Endothelial cell of umbilical vein (primary cell): ENCODE results near the gene OPCML. TPM values are rescaled to one million over a fixed set of nuclear protein-coding genes. Genes with fewer than 3 reads are reported as not detected.

Source experiments
- BruUV-seq: library from RNA; stranded (reverse); fragments of 400-500 nt; replicated peaks from 2 replicates; lab custom pipeline; 2021; lab: Mats Ljungman, UMichigan
- CTCF ChIA-PET: fragments of 300-600, 350-600 bp; sonication (Branson Sonifier 250); formaldehyde crosslinking; loops from one replicate; lab custom pipeline; 2021; ENCODE audit warnings: antibody characterized with exemption, inconsistent platforms; lab: Charles Lee
- POLR2A ChIA-PET: fragments of 300-600, 350-600 bp; sonication (Branson Sonifier 250); formaldehyde crosslinking; loops from one replicate; lab custom pipeline; 2021; ENCODE audit warnings: antibody characterized with exemption, inconsistent platforms; lab: Charles Lee
- DNase-seq: peaks from one replicate; pipeline ENCODE4 v3.0.0-alpha.2; 2011; ENCODE audit warnings: low read depth, low spot score
- FAIRE-seq: peaks from 2 replicates; lab custom pipeline; 2011; peaks lifted over from hg19 to GRCh38; lab: Jason Lieb, UNC
- H2AFZ ChIP-seq: 2 replicates; pipeline ENCODE4 v1.6.0; 2012; ENCODE audit warnings: low read depth, low read length, control low read depth, inconsistent platforms
- H3K27ac ChIP-seq: 2 replicates; pipeline ENCODE4 v1.5.1; 2011; ENCODE audit warnings: low read depth, mild to moderate bottlenecking, control low read depth, low read length, moderate library complexity; ENCODE audit not compliant: insufficient read depth
- H3K27me3 ChIP-seq, 2 experiments: 2 replicates each; pipeline versions ENCODE4 v1.6.0 to v1.6.1; 2011; ENCODE audit warnings: low read length in 2 of 2, mixed read lengths in 1 of 2; ENCODE audit not compliant: control insufficient read depth in 2 of 2, insufficient read depth in 2 of 2
- H3K36me3 ChIP-seq, 2 experiments: 2 replicates in 1 of 2; 3 replicates in 1 of 2; pipeline ENCODE4 v1.5.1; 2011; ENCODE audit warnings: low read length in 2 of 2, mild to moderate bottlenecking in 1 of 2, moderate library complexity in 1 of 2; ENCODE audit not compliant: control insufficient read depth in 2 of 2, insufficient read depth in 2 of 2; ENCODE audit errors: extremely low read depth in 1 of 2
- H3K4me1 ChIP-seq: 3 replicates; pipeline ENCODE4 v1.5.1; 2011; ENCODE audit warnings: mild to moderate bottlenecking, low read length; ENCODE audit not compliant: control insufficient read depth, insufficient read depth; ENCODE audit errors: extremely low read depth
- H3K4me2 ChIP-seq: 2 replicates; pipeline ENCODE4 v1.6.1; 2011; ENCODE audit warnings: low read length, control low read depth, mixed read lengths; ENCODE audit not compliant: insufficient read depth
- H3K4me3 ChIP-seq, 3 experiments: fragments of 200-600 bp in 1 of 3; sonication (generic), shearing (Covaris generic) in 1 of 3; replicated peaks in 1 of 3; 2 replicates each; pipeline ENCODE4 v1.5.1; 2011 to 2016; ENCODE audit warnings: control low read depth in 3 of 3, low read length in 3 of 3, mild to moderate bottlenecking in 2 of 3, inconsistent platforms in 1 of 3, low read depth in 1 of 3, moderate library complexity in 1 of 3; ENCODE audit not compliant: insufficient read depth in 1 of 3
- H3K79me2 ChIP-seq: 2 replicates; pipeline ENCODE4 v1.6.0; 2012; ENCODE audit warnings: low read length, inconsistent platforms; ENCODE audit not compliant: control insufficient read depth, insufficient read depth
- H3K9ac ChIP-seq: replicated peaks from 2 replicates; pipeline ENCODE3; 2011; ENCODE audit warnings: low read length, control low read depth; ENCODE audit not compliant: insufficient read depth; ENCODE audit errors: extremely low read depth
- H3K9me1 ChIP-seq: replicated peaks from 3 replicates; pipeline ENCODE4 v1.6.0; 2011; ENCODE audit warnings: mild to moderate bottlenecking, low read length; ENCODE audit not compliant: control insufficient read depth, insufficient read depth; ENCODE audit errors: extremely low read depth
- H3K9me3 ChIP-seq: replicated peaks from 2 replicates; pipeline ENCODE4 v1.5.1; 2012; ENCODE audit warnings: low read length, inconsistent platforms; ENCODE audit not compliant: control insufficient read depth, insufficient read depth
- H4K20me1 ChIP-seq: replicated peaks from 2 replicates; pipeline ENCODE3; 2011; ENCODE audit warnings: mild to moderate bottlenecking, low read length; ENCODE audit not compliant: control insufficient read depth, insufficient read depth; ENCODE audit errors: extremely low read depth
- EZH2 ChIP-seq: IDR thresholded peaks from 2 replicates; pipeline ENCODE4 v1.6.1; 2012; ENCODE audit warnings: borderline replicate concordance, low read depth, mild to moderate bottlenecking, moderate library complexity, low read length, inconsistent platforms; ENCODE audit not compliant: severe bottlenecking
- FOS ChIP-seq: IDR thresholded peaks from 2 replicates; pipeline ENCODE4 v1.6.1; 2011; ENCODE audit warnings: mild to moderate bottlenecking, low read length, moderate library complexity, borderline replicate concordance; ENCODE audit not compliant: insufficient read depth
- GATA2 ChIP-seq: IDR thresholded peaks from 2 replicates; pipeline ENCODE4 v1.7.0; 2011; ENCODE audit warnings: low read depth, mild to moderate bottlenecking, moderate library complexity, mixed read lengths, low read length; ENCODE audit not compliant: insufficient read length, insufficient read depth
- JUN ChIP-seq: IDR thresholded peaks from 2 replicates; pipeline ENCODE4 v1.6.1; 2011; ENCODE audit warnings: borderline replicate concordance, low read depth; ENCODE audit not compliant: insufficient read length, insufficient read depth
- MAX ChIP-seq: IDR thresholded peaks from 2 replicates; pipeline ENCODE4 v1.6.1; 2011; ENCODE audit not compliant: insufficient read depth, insufficient read length
- MYC ChIP-seq: IDR thresholded peaks from one replicate; pipeline ENCODE4 v1.6.1; 2011; ENCODE audit warnings: mild to moderate bottlenecking, low read depth, low read length
- POLR2A ChIP-seq: IDR thresholded peaks from 2 replicates; pipeline ENCODE4 v1.6.1; 2012; ENCODE audit warnings: low read depth, mild to moderate bottlenecking, control low read depth, low read length
- POLR2AphosphoS5 ChIP-seq: IDR thresholded peaks from 2 replicates; pipeline ENCODE4 v1.6.1; 2012; ENCODE audit warnings: low read depth, mild to moderate bottlenecking, control low read depth, low read length, moderate library complexity; ENCODE audit not compliant: insufficient read depth
- dilution Hi-C: fragments of 300-500 bp; cut with MboI; formaldehyde crosslinking; loops from one replicate; pipeline ENCODE4 v1.15.0; 2019; ENCODE audit warnings: low sequenced_read_pairs; ENCODE audit not compliant: extremely low pct_ligation_motif_present
- intact Hi-C: fragments of 100-400 bp; cut with micrococcal nuclease; formaldehyde crosslinking; loops from one replicate; pipeline ENCODE4 v1.10.0; 2022
- polyA plus RNA-seq, 4 experiments: library from polyadenylated mRNA; depleted of rRNA in 3 of 4; stranded (reverse) in 3 of 4; unstranded in 1 of 4; fragments of >200 nt; gene quantifications; 2 replicates each; pipeline versions ENCODE4 v1.2.1 to v1.2.3, GENCODE V29; 2011 to 2012; ENCODE audit warnings: missing spikeins in 1 of 4
- total RNA-seq: library from RNA; stranded (reverse); gene quantifications from 2 replicates; pipeline ENCODE4 v1.2.3, GENCODE V29; 2021
- TF ChIP-seq, protein P1 (sequence below), 2 donors: IDR thresholded peaks; 1 replicate in 1 of 2; 2 replicates in 1 of 2; pipeline ENCODE4 v1.5.1; 2011; ENCODE audit warnings: low read length in 2 of 2, mild to moderate bottlenecking in 2 of 2, moderate library complexity in 2 of 2, control low read depth in 1 of 2, inconsistent platforms in 1 of 2, low read depth in 1 of 2; ENCODE audit not compliant: insufficient read depth in 1 of 2; ENCODE audit errors: extremely low read depth in 1 of 2

Gene OPCML
- total and polyA plus RNA-seq, 2 donors (not counting 3 experiments of a cell fraction or from before 2014, with no cell fraction given) = not detected

- no peak overlapping the region for H3K27ac ChIP-seq
- POLR2A ChIA-PET = no interaction called here
- DNase-seq (no peak), FAIRE-seq (no peak)
- no peak overlapping the region for H3K4me2 ChIP-seq
- intact Hi-C loops (no loop called here), dilution Hi-C loops (no loop called here)
- no peaks in the 10 kb centered on the region for H4K20me1 ChIP-seq
- H3K4me1 ChIP-seq = no peaks in the 10 kb centered on the region
- no peaks in the 10 kb centered on the region for H3K79me2 ChIP-seq
- no peaks in the 10 kb centered on the region for H3K9me3 ChIP-seq
- BruUV-seq = no TSS peak
- H3K36me3 ChIP-seq = no peaks in the 10 kb centered on the region
- H2AFZ ChIP-seq = no peak overlapping the region
- H3K27me3 ChIP-seq = no peaks in the 10 kb centered on the region
- TF ChIP-seq MYC = no peak
- TF ChIP-seq, protein P1, sequence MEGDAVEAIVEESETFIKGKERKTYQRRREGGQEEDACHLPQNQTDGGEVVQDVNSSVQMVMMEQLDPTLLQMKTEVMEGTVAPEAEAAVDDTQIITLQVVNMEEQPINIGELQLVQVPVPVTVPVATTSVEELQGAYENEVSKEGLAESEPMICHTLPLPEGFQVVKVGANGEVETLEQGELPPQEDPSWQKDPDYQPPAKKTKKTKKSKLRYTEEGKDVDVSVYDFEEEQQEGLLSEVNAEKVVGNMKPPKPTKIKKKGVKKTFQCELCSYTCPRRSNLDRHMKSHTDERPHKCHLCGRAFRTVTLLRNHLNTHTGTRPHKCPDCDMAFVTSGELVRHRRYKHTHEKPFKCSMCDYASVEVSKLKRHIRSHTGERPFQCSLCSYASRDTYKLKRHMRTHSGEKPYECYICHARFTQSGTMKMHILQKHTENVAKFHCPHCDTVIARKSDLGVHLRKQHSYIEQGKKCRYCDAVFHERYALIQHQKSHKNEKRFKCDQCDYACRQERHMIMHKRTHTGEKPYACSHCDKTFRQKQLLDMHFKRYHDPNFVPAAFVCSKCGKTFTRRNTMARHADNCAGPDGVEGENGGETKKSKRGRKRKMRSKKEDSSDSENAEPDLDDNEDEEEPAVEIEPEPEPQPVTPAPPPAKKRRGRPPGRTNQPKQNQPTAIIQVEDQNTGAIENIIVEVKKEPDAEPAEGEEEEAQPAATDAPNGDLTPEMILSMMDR (IDR thresholded peaks at IDR 0.05; ENCODE audit: extremely low read depth in 1 of 2, insufficient read depth in 1 of 2, low read depth in 1 of 2, low read length in 2 of 2) = no peak
- no peak for TF ChIP-seq POLR2AphosphoS5
- no peak for TF ChIP-seq JUN
- TF ChIP-seq MAX = no peak
- no peak for TF ChIP-seq EZH2
- TF ChIP-seq POLR2A = no peak
- no peak for TF ChIP-seq GATA2
- no peak for TF ChIP-seq FOS
- CTCF ChIA-PET = interaction anchor here (0.8 to 1.2 kb wide), 2 partner anchors 9 to 25 kb away, joined by 3 to 4 read pairs; no protein-coding TSS in a partner anchor
- H3K4me3 ChIP-seq = no peak overlapping the region
- no peak overlapping the region for H3K9ac ChIP-seq
- no peaks in the 10 kb centered on the region for H3K9me1 ChIP-seq
Observed at GRCh38 chr11:133070791-133071190, 461.5 kb downstream of the OPCML start.
